Effector CD4-positive, alpha-beta T cell (primary cell): ENCODE data around the gene CATSPER3.
"Not testable (repeated sequence)": the region's sequence is repeated elsewhere in the genome, so short reads cannot be mapped to it uniquely, and the experiment has no call there.

Experiments
- DNase-seq: peaks from one replicate; pipeline ENCODE4 v3.0.0-alpha.2; 2020

CATSPER3 gene

GRCh38 chr5:134975843-134976242 is 8.1 kb downstream of the CATSPER3 start:
- DNase-seq = no peak

- no peak for DNase-seq
Observed at GRCh38 chr5:134976841-134977240, 9.1 kb downstream of the CATSPER3 start.

- DNase-seq = no peak
Observed at GRCh38 chr5:134979416-134979815, 11.7 kb downstream of the CATSPER3 start.

GRCh38 chr5:134982230-134982629 is 14.5 kb downstream of the CATSPER3 start:
- DNase-seq = no peak

DNA sequence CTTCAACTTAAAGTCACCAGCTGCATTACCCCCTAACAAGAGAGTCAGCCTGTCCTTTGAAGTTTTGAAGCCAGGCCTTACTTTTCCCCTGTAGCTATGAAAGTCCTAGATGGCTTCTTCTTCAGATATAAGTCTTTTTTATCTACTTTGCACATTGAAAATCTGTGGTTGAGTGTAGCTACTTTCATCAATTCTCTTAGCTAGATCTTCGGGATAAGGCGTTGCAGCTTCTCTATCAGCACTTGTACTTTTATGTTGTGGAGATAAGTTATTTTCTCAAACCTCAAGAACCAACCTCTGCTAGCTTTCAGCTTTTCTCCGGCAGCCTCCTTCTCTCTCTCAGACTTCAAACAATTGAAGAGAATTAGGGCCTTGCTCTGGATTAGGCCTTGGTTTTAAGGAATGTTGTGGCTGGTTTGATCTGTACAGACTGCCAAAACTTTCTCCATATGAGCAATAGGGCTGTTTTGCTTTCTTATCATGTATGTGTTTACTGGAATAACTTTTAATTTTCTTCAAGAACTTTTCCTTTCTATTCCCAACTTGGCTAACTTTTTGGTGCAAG is 21.6 kb downstream of the CATSPER3 start:
- no peak for DNase-seq

DNA sequence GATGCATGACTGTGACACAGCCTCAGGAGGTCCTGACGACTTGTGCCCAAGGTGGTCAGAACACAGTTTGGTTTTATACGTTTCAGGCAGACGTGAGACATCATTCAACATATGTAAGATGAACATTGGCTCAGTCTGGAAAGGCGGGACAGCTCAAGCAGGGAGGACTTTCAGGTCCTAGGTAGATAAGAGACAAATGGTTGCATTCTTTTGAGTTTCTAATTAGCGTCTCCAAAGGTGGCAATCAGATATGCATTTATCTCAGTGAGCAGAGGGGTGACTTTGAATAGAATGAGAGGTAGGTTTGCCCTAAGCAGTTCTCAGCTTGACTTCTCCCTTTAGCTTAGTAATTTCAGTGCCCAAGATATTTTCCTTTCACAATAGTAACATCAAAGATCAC is 22.5 kb downstream of the CATSPER3 start:
- DNase-seq = not testable (repeated sequence)

DNA sequence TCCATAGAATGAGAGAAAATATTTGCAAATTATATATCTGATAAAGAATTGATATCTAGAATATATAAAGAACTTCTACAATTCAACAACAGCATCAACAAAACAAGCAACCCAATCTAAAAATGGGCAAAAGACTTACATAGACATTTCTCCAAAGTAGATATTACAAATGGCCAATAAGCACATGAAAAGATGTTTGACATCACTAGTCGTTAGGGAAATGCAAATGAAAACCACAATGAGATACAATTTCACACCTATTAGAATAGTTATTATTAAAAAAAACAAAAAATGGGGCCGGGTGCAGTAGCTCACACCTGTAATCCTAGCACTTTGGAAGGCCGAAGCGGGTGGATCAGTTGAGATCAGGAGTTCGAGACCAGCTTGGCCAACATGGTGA is 24.4 kb downstream of the CATSPER3 start:
- DNase-seq = no peak

DNA sequence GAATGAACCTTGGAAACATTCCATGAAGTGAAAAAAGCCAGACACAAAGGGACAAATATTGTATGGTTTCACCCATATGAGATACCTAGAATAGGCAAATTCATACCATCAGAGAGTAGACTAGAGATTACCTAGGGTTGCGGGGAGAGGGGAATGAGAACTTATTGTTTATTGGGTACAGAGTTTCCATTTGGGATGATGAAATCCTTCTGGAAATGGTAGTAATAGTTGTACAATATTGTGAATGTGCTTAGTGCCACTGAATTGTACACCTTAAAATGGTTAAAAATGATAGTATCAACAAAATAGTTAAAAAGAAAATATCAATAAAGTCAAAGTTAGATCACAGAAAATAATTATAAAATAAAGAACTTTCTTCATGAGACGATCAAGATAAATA is 25.5 kb downstream of the CATSPER3 start:
- no peak for DNase-seq

GRCh38 chr5:134994560-134995156 is 27.0 kb downstream of the CATSPER3 start:
- DNase-seq = no peak

DNA sequence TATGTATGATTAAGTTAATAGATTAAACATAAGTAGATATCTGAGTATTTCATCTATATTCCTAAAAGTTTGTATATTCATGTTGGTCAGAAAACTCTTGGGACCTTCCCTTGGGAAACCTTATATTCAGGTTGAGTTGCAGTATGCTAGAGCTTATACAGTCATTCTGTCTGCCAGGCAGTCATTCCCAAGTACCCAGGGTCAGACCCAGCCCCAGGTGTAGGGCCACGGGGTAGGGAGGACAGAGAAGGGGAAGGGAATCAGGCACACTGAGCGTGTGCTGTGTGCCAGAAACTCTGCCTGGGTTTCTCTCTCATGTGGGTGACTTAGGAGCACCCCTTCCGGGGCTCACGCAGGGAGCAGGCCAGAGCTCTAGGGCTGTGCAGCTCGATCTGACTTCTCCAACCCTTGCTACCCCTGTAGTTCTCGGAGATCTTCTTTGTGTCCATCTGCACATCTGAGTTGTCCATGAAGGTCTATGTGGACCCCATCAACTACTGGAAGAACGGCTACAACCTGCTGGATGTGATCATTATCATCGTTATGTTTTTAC is 28.2 kb downstream of the CATSPER3 start:
- no peak for DNase-seq

DNA sequence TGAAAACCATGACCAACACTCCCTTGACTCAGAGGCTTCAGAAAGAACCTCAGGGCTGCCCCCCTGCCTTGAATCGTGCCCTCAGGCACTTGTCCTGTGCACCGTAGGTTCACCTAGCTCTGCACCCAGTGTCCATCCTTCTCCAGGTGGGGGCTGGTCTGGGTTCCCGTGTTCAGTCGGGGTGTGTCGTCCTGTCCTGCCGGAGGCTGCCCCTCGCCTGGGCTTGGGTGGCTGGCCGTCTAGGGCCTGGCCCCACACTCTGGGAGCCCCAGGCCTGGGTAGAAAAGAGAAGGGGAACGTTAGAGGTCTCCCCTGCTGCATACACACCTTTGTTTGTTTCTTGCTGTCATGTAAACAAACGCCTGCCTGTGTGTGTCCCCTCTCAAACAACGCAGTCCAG is 29.3 kb downstream of the CATSPER3 start:
- no peak for DNase-seq

DNA sequence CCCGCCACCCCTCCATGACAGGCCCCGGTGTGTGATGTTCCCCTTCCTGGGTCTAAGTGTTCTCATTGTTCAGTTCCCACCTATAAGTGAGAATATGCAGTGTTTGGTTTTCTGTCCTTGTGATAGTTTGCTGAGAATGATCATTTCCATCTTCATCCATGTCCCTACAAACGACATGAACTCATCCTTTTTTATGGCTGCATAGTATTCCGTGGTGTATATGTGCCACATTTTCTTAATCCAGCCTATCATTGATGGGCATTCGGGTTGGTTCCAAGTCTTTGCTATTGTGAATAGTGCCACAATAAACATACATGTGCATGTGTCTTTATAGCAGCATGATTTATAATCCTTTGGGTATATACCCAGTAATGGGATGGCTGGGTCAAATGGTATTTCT is 30.4 kb downstream of the CATSPER3 start:
- DNase-seq = not testable (repeated sequence)

GRCh38 chr5:135004376-135004775 is 36.7 kb downstream of the CATSPER3 start:
- no peak for DNase-seq

DNA sequence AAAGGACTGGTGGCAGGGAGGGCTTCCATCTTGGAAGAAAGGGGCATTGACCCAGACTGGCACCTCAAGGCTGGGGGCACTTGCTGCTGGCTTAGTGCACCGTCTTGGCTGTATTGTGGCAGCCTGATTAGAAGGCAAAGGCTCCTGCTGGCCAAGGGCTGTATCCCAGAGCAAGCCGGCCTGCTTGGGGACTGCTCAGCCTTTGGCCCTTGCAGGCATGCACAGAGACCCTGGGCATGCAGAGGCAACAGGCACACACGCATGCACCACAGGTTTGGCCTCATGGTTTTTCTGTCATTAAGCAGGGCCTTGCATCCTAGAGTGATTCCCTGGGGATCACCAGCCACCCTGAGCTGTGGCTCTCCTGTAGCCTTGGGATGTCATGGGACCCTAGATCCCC is 37.4 kb downstream of the CATSPER3 start:
- no peak for DNase-seq

DNA sequence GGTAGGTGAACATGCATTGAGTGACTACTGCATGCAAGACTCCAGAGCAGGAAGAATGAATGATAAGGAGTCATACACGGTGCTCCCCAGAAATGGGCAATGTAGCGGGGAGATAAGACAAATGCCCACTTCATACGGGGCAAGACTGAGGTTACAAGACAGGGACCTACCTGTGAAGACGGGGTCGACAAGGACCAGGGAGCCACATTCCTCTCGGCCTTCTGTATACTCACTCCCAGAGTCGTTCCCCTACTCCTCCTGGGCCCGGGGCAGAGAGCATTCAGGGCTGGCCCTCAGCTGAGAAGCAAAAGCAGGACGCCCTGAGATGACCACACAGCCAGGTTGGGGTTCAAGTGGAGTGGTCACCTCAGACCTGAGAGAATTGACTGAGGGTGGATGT is 39.6 kb downstream of the CATSPER3 start:
- no peak for DNase-seq

GRCh38 chr5:135007749-135008363 is 40.1 kb downstream of the CATSPER3 start:
- DNase-seq = no peak

DNA sequence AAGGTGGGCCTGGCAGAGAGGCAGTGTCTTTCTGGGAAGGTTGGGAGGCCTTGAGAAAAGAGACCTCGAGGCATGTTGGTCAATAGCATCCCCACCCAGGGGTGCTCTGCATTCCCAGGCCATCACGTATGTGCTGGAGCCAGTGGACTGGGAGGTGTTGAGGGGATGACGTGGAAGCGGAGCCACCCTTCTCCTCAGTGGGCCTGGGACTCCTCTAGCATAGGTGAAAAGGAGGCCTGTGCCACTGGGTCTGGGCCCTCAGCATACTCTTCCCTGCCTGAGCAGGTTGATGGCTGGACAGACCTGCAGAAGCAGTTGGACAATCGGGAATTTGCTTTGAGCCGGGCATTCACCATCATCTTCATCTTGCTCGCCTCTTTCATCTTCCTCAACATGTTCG is 40.8 kb downstream of the CATSPER3 start:
- no peak for DNase-seq

DNA sequence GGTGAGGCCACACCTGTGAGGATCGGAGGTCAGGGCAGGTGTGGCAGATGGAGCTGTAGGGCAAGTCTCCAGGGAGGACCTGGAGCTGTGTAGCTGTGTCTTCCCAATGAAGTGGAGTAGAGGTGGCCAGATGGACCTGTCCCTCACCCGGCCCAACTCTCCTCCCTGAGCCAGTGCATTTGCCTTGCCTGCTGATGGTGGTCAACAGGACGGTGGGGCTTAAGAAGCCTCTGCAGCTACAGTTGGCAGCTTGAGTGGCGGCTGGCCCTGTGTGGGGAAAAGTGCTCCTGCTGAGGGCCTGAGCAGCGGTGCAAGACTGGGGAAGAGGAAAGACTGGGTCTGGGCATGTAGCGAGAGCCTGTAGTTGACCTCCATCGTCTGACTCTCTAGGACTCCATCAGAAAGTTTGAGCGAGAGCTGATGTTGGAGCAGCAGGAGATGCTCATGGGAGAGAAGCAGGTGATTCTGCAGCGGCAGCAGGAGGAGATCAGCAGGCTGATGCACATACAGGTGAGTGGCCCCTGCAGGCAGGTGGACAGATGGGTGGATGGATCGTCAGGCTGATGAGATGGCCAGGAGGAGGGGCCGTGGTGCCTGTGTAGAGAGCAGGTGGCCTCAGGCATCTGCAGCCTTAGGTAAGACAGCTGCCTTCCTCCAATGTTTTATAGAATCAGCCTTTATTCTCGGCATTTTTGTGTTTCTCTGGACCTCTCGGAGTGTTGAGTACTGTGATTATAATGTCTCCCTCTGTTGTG is 41.5 kb downstream of the CATSPER3 start:
- DNase-seq = no peak

- DNase-seq = no peak
Observed at GRCh38 chr5:135009736-135010501, 42.2 kb downstream of the CATSPER3 start.

GRCh38 chr5:135010502-135011354 is 43.0 kb downstream of the CATSPER3 start:
- DNase-seq = no peak

GRCh38 chr5:135011355-135012032 is 43.8 kb downstream of the CATSPER3 start:
- no peak for DNase-seq
